Lower leg skin (tissue), 3 donors: ENCODE measurements around the gene ATP8A2.

ENCODE experiments used
- CTCF ChIP-seq, 3 donors: fragments of 450-650 bp; IDR thresholded peaks; one replicate each; pipeline ENCODE4 v1.5.1; 2016; ENCODE audit warnings: antibody characterized with exemption in 3 of 3, mild to moderate bottlenecking in 3 of 3, moderate library complexity in 2 of 3
- POLR2A ChIP-seq, 2 donors: fragments of 450-650 bp; IDR thresholded peaks; one replicate each; pipeline ENCODE4 v1.6.1; 2016 to 2017; ENCODE audit warnings: antibody characterized with exemption in 2 of 2, mild to moderate bottlenecking in 1 of 2, moderate library complexity in 1 of 2

DNA sequence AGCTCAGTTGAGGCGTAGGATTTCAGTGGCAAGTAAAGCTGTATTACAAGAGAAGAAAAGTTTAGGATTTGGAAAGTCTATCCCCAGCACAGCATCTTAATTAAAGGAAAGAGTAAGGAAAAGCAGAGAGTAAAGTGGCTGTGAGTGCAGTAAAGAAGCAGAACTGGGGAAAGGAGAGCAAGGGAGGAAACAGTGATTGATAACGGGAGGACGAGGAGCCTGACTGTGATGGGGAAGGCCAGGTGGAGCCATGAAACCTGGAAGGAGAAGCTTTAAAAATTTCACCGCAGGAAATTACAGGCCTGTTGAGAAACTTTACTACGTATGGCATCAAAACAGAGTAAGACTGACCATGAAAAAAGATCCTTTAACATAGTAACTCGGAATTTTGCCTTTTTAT lies 504.5 kb downstream of the ATP8A2 start:
- no peak for TF ChIP-seq POLR2A (IDR thresholded peaks at IDR 0.05)
- TF ChIP-seq CTCF (IDR thresholded peaks at IDR 0.05) = no peak
